ENCODE data around the gene SPINT3.

Gene SPINT3

DNA sequence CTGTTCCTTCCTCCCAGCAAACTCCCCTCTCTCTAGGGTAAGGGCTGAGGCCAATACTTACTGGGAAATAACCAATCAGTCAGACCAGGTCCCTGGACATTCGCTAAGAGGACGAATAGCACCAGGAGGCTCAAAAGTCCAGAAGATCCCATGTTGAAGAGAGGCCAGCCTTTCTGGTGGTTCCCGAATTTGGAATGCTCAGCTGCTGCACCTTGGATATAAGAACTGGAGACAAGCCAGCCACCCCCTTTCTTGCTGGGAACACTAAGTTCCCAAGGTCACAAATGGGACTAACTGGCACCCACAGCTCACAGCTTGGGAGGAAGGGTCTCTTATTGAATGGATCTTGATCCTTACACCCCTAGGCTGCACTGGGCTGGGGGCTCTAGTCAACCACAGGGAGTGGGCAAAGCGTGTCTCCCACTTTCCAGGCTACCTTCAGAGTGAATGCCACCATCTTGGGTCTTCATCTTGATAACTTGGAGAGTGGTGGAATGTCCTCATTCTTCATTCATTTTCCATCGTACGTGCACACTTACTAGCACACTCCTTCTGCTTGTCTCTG, 31.9 kb upstream of the SPINT3 start, which contains the start of gene EPPIN:
TSS of gene EPPIN (minus strand) at position 196 of the 565 bp plus-strand sequence. CDS start at position 152, 44 bp downstream.
- in situ Hi-C loops (cut with MboI; ENCODE audit: low sequenced_read_pairs, unreplicated experiment), result no loop called here
- DNase-seq (ENCODE audit: low spot score), result no peak
- TF ChIP-seq, protein P1, sequence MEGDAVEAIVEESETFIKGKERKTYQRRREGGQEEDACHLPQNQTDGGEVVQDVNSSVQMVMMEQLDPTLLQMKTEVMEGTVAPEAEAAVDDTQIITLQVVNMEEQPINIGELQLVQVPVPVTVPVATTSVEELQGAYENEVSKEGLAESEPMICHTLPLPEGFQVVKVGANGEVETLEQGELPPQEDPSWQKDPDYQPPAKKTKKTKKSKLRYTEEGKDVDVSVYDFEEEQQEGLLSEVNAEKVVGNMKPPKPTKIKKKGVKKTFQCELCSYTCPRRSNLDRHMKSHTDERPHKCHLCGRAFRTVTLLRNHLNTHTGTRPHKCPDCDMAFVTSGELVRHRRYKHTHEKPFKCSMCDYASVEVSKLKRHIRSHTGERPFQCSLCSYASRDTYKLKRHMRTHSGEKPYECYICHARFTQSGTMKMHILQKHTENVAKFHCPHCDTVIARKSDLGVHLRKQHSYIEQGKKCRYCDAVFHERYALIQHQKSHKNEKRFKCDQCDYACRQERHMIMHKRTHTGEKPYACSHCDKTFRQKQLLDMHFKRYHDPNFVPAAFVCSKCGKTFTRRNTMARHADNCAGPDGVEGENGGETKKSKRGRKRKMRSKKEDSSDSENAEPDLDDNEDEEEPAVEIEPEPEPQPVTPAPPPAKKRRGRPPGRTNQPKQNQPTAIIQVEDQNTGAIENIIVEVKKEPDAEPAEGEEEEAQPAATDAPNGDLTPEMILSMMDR (IDR thresholded peaks at IDR 0.05; ENCODE audit: borderline replicate concordance, control extremely low read depth, extremely low read depth, insufficient read depth, missing control alignments), result no peak

DNA sequence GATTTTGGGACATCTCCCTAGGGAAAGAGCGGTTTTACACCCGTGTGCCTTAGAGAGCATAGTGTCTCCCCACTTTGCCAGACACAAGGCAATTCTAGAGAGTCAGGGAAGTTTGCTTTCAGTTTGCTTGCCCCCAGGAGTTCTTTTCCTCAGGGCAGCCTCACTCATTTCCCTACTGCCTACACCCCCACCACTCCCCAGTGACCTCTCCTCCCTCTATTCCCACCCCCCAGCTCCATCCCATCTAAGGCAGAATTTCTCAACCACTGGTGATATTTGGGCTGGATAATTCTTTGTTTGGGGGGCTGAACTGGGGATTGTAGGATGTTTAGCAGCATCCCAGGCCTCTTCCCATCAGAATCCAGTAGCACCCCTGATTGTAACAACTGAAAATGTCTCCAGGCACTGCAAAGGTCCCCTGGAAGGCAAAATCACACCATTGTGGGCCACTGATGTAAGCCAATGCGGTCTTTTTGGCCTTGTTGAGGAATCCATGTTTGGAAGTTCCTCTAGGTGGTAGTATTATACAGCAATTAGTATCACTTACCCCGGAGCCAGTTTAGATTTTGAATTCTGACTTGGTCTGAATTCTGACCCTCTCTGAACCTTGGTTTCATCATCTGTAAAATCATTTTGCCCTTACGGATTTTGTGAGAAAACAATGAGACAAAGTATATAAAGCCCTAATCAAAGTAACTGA, 30.5 kb upstream of the SPINT3 start:
- TF ChIP-seq, protein P1 (IDR thresholded peaks at IDR 0.05; ENCODE audit: borderline replicate concordance, control extremely low read depth, extremely low read depth, insufficient read depth, missing control alignments), result no peak
- peak; percentile 10 for DNase-seq (ENCODE audit: low spot score)
- in situ Hi-C loops (cut with MboI; ENCODE audit: low sequenced_read_pairs, unreplicated experiment), result no loop called here

DNA sequence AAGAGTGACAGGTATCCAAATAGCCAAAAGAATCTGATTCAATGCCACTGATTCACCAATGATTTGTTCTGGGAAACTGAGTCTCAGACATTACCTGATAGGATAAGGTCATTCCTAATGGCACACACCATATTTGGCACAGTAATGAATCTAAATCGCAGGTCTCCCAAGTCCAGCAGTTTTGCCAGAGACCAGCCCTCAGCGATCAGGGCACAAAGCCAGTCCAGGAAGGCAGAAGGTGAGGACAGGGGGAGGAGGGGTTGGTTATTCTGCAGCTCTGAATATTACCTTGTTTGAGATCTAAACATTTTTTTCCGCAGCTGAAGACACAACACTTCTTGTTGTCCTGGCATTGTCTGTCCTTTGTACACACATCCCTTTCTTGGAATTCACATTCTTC, 29.9 kb upstream of the SPINT3 start:
- TF ChIP-seq, protein P1 (IDR thresholded peaks at IDR 0.05; ENCODE audit: borderline replicate concordance, control extremely low read depth, extremely low read depth, insufficient read depth, missing control alignments), result no peak
- DNase-seq (ENCODE audit: low spot score), result no peak
- in situ Hi-C loops (cut with MboI; ENCODE audit: low sequenced_read_pairs, unreplicated experiment), result no loop called here

DNA sequence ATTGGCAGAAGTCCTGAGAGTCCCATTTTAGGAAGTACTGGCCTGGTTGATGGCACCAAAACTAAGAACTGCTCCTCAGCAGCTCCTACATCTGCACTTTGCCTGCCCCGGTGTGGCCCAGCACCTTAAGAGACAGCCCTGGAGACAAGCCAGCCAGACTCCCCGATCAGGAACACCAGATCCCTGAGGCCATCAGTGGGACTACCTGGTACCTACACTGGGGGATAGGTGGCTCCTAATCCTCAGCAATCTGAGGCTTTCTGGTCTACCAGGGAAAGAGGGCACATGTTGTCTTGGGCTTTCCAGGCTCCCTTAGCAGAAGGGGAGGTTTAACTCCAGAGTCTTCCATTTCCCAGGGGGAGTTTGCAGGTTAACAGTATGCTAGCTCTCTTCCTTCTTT, 24.0 kb upstream of the SPINT3 start, which contains the start of gene WFDC6:
TSS of gene WFDC6 (minus strand) at position 101 of the 400 bp plus-strand sequence. CDS start at position 26, 75 bp downstream.
- TF ChIP-seq, protein P1 (IDR thresholded peaks at IDR 0.05; ENCODE audit: borderline replicate concordance, control extremely low read depth, extremely low read depth, insufficient read depth, missing control alignments), result no peak
- in situ Hi-C loops (cut with MboI; ENCODE audit: low sequenced_read_pairs, unreplicated experiment), result no loop called here
- no peak for DNase-seq (ENCODE audit: low spot score)

DNA sequence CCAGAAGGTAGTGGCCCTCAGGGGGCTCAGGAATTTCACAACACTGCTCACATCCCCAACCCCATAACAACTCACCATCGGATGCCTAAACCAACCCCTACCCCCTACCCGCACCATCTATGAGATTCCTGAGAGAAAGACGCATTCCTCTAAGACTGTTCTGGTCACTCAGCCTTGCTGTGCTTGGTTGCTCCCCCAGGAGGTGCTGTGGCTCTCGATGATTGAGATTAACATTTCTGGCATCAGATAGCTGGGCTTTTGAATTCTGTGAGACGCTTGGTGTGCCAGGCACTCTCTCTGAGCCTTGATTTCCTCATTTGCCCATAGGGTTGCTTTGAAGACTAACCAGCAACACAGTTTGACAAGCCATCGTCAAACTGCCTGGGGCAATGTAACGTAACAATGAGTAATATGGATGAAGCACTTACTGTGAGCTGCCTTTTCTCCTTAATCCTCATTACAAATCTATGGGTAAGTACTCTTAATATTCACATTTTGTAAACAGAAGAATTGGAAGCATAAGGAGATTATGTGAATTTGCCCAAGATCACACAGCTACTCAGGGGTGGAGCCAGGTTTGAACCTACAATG, 22.9 kb upstream of the SPINT3 start:
- TF ChIP-seq, protein P1 (IDR thresholded peaks at IDR 0.05; ENCODE audit: borderline replicate concordance, control extremely low read depth, extremely low read depth, insufficient read depth, missing control alignments), result no peak
- DNase-seq (ENCODE audit: low spot score), result no peak
- in situ Hi-C loops (cut with MboI; ENCODE audit: low sequenced_read_pairs, unreplicated experiment), result no loop called here

DNA sequence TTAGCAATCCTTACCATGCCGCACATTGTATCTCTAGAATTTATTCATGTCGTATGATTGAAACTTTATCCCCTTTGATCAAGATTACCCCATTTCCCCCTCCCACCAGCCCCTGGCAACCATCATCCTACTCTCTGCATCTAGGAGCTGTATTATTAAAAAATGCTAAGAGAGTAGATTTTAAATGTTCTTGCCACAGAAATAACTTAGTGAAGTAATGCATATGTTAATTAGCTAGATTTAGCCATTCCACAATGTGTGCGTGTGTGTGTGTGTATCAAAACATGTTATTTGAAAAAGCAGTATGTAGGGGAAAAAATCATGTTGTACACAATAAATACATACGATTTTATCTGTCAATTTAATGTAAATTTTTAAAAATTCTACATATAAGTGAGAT, 11.9 kb upstream of the SPINT3 start:
- in situ Hi-C loops (cut with MboI; ENCODE audit: low sequenced_read_pairs, unreplicated experiment), result no loop called here
- TF ChIP-seq, protein P1 (IDR thresholded peaks at IDR 0.05; ENCODE audit: borderline replicate concordance, control extremely low read depth, extremely low read depth, insufficient read depth, missing control alignments), result no peak
- no peak for DNase-seq (ENCODE audit: low spot score)

Data from GM13976 (cell line).